Measurements from ENCODE around the gene PCYOX1L. TPM values are rescaled to one million over a fixed set of nuclear protein-coding genes. Genes with fewer than 3 reads are reported as not detected.

Gene PCYOX1L
- total and polyA plus RNA-seq, 5 donors: 3.7 to 7.0 (median 5.9) TPM

DNA sequence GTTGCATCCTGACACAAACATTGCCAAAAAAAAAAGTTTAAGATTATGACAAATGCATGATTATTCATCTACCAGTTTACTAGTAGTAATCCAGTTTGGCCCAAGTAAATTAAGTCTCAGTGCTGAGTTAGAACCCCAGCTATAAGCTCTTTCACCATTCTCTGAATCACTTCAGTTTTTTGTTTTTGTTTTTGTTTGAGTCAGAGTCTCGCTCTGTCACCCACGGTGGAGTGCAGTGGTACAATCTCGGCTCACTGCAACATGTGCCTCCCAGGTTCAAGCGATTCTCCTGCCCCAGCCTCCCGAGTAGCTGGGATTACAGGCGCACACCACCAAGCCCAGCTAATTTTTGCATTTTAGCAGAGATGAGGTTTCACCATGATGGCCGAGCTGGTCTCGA lies 1.5 kb upstream of the PCYOX1L start:
- WGBS: 97% methylated on average over 8 of the region's 8 CpGs
- Histone ChIP-seq H3K27me3 (ENCODE audit: control insufficient read depth, insufficient read depth) (no peaks in the 10 kb centered on the region), H3K4me1 (ENCODE audit: control insufficient read depth, insufficient read depth, low read length) (no peaks in the 10 kb centered on the region), H3K9me3 (ENCODE audit: control insufficient read depth, low read length) (no peaks in the 10 kb centered on the region), H3K4me3 (ENCODE audit: low read length) (no peak overlapping the region), H3K27ac (ENCODE audit: low read length) (no peak overlapping the region)
- intact Hi-C loops (cut with DNase I): no loop called here
- DNase-seq: no peak
- no peak for ATAC-seq

GRCh38 chr5:149358294-149358651 lies 427 bp downstream of the PCYOX1L start:
- ATAC-seq (peak; percentile 55 to 66), DNase-seq (peak; percentile 53 to 82 (median 80))
- intact Hi-C loops (cut with DNase I): no loop called here
- H3K4me3 ChIP-seq (ENCODE audit: low read length): peak overlapping the region; percentile 46
- H3K4me1 ChIP-seq (ENCODE audit: control insufficient read depth, insufficient read depth, low read length): no peaks in the 10 kb centered on the region
- under 1% methylated on average over 18 of the region's 18 CpGs for WGBS
- no peaks in the 10 kb centered on the region for H3K9me3 ChIP-seq (ENCODE audit: control insufficient read depth, low read length)
- H3K27ac ChIP-seq (ENCODE audit: low read length): peak overlapping the region; percentile 44
- no peaks in the 10 kb centered on the region for H3K27me3 ChIP-seq (ENCODE audit: control insufficient read depth, insufficient read depth)

- ATAC-seq (no peak), DNase-seq (no peak)
- H3K27me3 ChIP-seq (ENCODE audit: control insufficient read depth, insufficient read depth): no peaks in the 10 kb centered on the region
- intact Hi-C loops (cut with DNase I): no loop called here
- H3K27ac ChIP-seq (ENCODE audit: low read length): no peak overlapping the region
- 67% methylated on average over 8 of the region's 8 CpGs for WGBS
- H3K9me3 ChIP-seq (ENCODE audit: control insufficient read depth, low read length): no peaks in the 10 kb centered on the region
- no peak overlapping the region for H3K4me3 ChIP-seq (ENCODE audit: low read length)
- H3K4me1 ChIP-seq (ENCODE audit: control insufficient read depth, insufficient read depth, low read length): no peaks in the 10 kb centered on the region
Measured at GRCh38 chr5:149358868-149359495, 1.1 kb downstream of the PCYOX1L start.

DNA sequence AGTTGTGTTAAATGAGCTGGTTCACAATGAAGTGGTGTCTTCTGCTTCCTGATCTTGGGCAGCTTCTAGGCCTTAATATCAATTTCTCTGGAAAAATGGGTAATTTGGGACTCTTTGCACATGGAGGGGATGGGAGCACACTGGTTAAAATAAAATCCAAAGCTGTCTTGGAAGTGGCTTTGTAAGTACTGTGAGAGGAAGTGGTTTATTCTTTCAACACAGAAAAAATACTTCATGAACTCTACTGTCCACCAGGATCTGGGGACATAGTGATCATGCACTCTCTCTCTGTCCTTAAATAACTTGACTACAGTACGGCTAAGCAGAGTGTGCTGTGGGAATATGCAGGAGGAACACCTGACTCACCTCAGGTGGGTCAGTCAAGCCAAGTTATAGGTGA lies 2.4 kb downstream of the PCYOX1L start:
- intact Hi-C loops (cut with DNase I): loop anchor here in 2 of 4 donors (10.0 kb wide), 1 partner anchor 95 kb away; no protein-coding TSS in a partner anchor
- no peak overlapping the region for H3K4me3 ChIP-seq (ENCODE audit: low read length)
- ATAC-seq (no peak), DNase-seq (no peak)
- WGBS: 86% methylated on average over 1 of the region's 1 CpG
- no peaks in the 10 kb centered on the region for H3K4me1 ChIP-seq (ENCODE audit: control insufficient read depth, insufficient read depth, low read length)
- H3K9me3 ChIP-seq (ENCODE audit: control insufficient read depth, low read length): no peaks in the 10 kb centered on the region
- H3K27ac ChIP-seq (ENCODE audit: low read length): no peak overlapping the region
- H3K27me3 ChIP-seq (ENCODE audit: control insufficient read depth, insufficient read depth): no peaks in the 10 kb centered on the region

DNA sequence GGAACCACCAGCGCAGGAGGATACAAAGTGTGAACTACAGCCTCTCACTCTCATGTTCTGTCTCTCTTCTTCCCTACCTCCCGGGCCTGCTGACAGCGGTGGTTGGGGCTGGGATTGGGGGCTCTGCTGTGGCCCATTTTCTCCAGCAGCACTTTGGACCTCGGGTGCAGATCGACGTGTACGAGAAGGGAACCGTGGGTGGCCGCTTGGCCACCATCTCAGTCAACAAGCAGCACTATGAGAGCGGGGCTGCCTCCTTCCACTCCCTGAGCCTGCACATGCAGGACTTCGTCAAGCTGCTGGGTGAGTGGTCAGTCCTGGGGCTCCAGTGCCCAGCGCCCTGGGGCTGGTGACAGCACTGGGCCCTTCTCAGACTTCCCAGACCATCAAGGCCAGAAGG lies 4.7 kb downstream of the PCYOX1L start:
- DNase-seq (no peak), ATAC-seq (no peak)
- Histone ChIP-seq H3K4me1 (ENCODE audit: control insufficient read depth, insufficient read depth, low read length) (no peaks in the 10 kb centered on the region), H3K27ac (ENCODE audit: low read length) (no peak overlapping the region), H3K27me3 (ENCODE audit: control insufficient read depth, insufficient read depth) (no peaks in the 10 kb centered on the region), H3K4me3 (ENCODE audit: low read length) (no peak overlapping the region), H3K9me3 (ENCODE audit: control insufficient read depth, low read length) (no peaks in the 10 kb centered on the region)
- intact Hi-C loops (cut with DNase I): loop anchor here in 2 of 4 donors (10.0 kb wide), 1 partner anchor 98 kb away; no protein-coding TSS in a partner anchor
- WGBS: 88% methylated on average over 12 of the region's 12 CpGs

DNA sequence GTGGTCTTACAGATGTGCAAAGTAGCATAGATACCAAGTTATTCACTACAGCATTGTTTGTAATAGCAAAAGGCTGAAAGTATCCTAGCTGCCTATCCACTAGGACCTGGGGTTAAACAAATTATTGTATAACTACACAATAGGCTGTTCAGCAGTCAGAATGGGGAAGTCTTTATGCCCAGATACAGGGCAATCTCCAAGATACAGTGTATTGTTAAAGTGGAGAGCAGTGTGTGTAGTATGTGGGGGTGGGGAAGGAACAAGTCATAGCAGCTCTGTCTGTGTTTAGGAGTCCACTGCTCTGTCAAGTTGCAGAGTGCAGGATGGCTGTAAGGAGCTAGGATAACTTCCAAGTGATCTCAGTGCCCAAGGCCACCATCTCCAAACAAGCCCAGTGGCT lies 5.5 kb downstream of the PCYOX1L start:
- no peaks in the 10 kb centered on the region for H3K9me3 ChIP-seq (ENCODE audit: control insufficient read depth, low read length)
- DNase-seq: no peak
- no peaks in the 10 kb centered on the region for H3K4me1 ChIP-seq (ENCODE audit: control insufficient read depth, insufficient read depth, low read length)
- no peak for ATAC-seq
- intact Hi-C loops (cut with DNase I): loop anchor here in 2 of 4 donors (10.0 kb wide), 1 partner anchor 99 kb away; no protein-coding TSS in a partner anchor
- H3K4me3 ChIP-seq (ENCODE audit: low read length): no peak overlapping the region
- no peak overlapping the region for H3K27ac ChIP-seq (ENCODE audit: low read length)
- no peaks in the 10 kb centered on the region for H3K27me3 ChIP-seq (ENCODE audit: control insufficient read depth, insufficient read depth)

DNA sequence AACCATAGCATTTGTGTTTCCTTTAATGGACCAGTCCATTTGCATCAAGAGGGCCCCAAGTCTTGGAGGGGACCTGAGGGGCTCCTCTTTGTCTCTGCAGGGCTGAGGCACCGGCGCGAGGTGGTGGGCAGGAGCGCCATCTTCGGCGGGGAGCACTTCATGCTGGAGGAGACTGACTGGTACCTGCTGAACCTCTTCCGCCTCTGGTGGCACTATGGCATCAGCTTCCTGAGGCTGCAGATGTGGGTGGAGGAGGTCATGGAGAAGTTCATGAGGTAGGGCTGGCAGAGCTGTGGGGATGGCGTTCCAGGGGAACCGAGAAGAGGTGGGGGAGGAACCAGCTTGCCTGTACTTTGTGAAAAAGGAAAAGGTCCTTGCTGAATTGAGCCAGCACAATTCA lies 6.1 kb downstream of the PCYOX1L start:
- Histone ChIP-seq H3K27me3 (ENCODE audit: control insufficient read depth, insufficient read depth) (no peaks in the 10 kb centered on the region), H3K4me3 (ENCODE audit: low read length) (no peak overlapping the region), H3K4me1 (ENCODE audit: control insufficient read depth, insufficient read depth, low read length) (no peaks in the 10 kb centered on the region), H3K9me3 (ENCODE audit: control insufficient read depth, low read length) (no peaks in the 10 kb centered on the region), H3K27ac (ENCODE audit: low read length) (no peak overlapping the region)
- intact Hi-C loops (cut with DNase I): loop anchor here in 2 of 4 donors (10.0 kb wide), 1 partner anchor 99 kb away; no protein-coding TSS in a partner anchor
- WGBS: 92% methylated on average over 9 of the region's 9 CpGs
- ATAC-seq (no peak), DNase-seq (no peak)

DNA sequence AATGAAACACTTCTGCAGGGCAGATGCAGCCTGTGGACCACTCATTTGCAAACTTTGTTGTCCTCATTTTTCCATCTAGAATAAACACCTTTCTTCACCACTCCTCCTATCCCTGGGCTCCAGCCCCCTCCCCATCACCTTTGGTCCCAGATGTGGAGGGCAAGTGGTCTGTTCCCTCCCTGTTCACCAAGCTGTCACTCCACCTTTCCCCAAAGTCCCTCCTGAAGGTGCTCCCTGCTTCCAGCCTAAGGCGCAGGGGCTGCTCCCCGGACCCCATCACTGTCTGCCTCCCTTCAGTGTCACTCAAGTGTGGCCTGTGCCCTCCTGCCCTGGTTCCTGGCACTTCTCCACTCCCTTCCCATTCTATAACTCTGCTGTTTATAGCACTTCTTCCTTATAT lies 6.9 kb downstream of the PCYOX1L start:
- H3K27me3 ChIP-seq (ENCODE audit: control insufficient read depth, insufficient read depth): no peaks in the 10 kb centered on the region
- intact Hi-C loops (cut with DNase I): loop anchor here (5.0 to 10.0 kb wide), 5 partner anchors 47 to 203 kb away; no protein-coding TSS in a partner anchor
- WGBS: 92% methylated on average over 2 of the region's 2 CpGs
- DNase-seq (no peak), ATAC-seq (no peak)
- H3K9me3 ChIP-seq (ENCODE audit: control insufficient read depth, low read length): no peaks in the 10 kb centered on the region
- no peak overlapping the region for H3K27ac ChIP-seq (ENCODE audit: low read length)
- no peak overlapping the region for H3K4me3 ChIP-seq (ENCODE audit: low read length)
- no peaks in the 10 kb centered on the region for H3K4me1 ChIP-seq (ENCODE audit: control insufficient read depth, insufficient read depth, low read length)

- DNase-seq: no peak
- intact Hi-C loops (cut with DNase I): loop anchor here (5.0 to 10.0 kb wide), 5 partner anchors 48 to 202 kb away; no protein-coding TSS in a partner anchor
- 90% methylated on average over 6 of the region's 6 CpGs for WGBS
Measured at GRCh38 chr5:149365418-149365817, 7.6 kb downstream of the PCYOX1L start.

DNA sequence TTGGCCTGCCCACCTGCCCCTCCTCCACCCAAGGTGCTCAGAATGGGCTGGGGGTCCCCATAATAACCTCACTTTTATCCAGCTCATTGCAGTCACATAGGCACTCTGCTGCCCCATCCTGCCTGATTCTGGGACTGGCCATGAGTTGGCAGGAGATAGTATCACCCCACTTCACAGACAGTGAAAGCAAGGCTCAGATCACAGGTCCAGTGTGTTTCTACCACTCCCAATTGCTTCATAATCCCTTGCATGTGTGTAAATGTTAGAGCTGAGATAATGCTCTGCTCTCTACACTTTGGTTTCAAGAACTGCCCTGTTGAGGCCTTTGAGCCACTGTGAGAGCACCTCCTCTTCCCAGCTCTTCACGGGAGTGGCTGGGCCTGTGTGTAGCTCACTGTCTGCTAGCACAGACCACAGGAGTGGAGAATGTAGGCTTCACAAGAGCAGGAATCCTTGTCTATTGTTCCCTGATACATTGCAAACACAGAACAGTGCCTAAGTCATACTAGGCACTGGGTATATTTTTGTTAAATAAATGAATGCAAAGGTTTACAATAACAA lies 8.4 kb downstream of the PCYOX1L start:
- Histone ChIP-seq H3K4me3 (ENCODE audit: low read length) (no peak overlapping the region), H3K4me1 (ENCODE audit: control insufficient read depth, insufficient read depth, low read length) (no peaks in the 10 kb centered on the region), H3K9me3 (ENCODE audit: control insufficient read depth, low read length) (no peaks in the 10 kb centered on the region), H3K27me3 (ENCODE audit: control insufficient read depth, insufficient read depth) (no peaks in the 10 kb centered on the region), H3K27ac (ENCODE audit: low read length) (no peak overlapping the region)
- 77% methylated on average over 1 of the region's 1 CpG for WGBS
- intact Hi-C loops (cut with DNase I): loop anchor here (5.0 to 10.0 kb wide), 5 partner anchors 49 to 201 kb away; no protein-coding TSS in a partner anchor
- no peak for DNase-seq
- ATAC-seq: no peak

More at GRCh38 chr5:149365418-149365817, 7.6 kb downstream of the PCYOX1L start:
- no peaks in the 10 kb centered on the region for H3K9me3 ChIP-seq (ENCODE audit: control insufficient read depth, low read length)
- H3K27me3 ChIP-seq (ENCODE audit: control insufficient read depth, insufficient read depth): no peaks in the 10 kb centered on the region
- H3K4me1 ChIP-seq (ENCODE audit: control insufficient read depth, insufficient read depth, low read length): no peaks in the 10 kb centered on the region
- ATAC-seq: no peak
- H3K4me3 ChIP-seq (ENCODE audit: low read length): no peak overlapping the region
- no peak overlapping the region for H3K27ac ChIP-seq (ENCODE audit: low read length)

DNA sequence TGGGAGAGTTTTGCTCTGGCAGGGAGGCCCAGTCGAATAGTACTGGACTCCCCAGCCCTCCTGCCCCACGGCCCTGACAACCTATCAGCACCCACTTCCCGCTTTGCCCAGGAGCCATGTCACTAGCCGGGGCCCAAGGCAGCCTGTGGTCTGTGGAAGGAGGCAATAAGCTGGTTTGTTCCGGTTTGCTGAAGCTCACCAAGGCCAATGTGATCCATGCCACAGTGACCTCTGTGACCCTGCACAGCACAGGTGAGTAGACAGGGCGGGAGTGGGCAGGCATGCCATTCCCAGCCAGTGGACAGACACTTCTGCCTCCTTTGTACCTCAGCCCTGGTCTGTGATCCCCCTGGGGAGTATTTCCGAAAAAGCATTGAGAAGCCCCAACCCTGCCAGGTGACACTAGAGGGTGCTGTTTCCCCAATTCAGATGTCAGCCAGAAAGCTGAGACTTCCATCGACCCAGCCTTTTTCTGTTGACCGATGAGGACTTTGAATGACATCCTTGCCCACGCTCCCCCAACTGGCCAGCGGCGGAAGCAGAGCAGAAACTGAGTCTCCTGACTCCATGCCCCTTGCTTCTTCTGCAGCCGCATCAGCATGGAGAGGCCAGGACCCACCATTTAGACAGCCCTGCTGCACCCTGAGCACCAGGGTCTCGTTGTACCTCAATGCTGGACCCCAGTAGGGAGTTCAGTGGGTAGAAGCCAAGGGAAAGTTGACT lies 9.6 kb downstream of the PCYOX1L start:
- DNase-seq (peak; percentile 63 to 75 (median 71)), ATAC-seq (peak; percentile 52 to 58)
- Histone ChIP-seq H3K27me3 (ENCODE audit: control insufficient read depth, insufficient read depth) (no peaks in the 10 kb centered on the region), H3K9me3 (ENCODE audit: control insufficient read depth, low read length) (no peaks in the 10 kb centered on the region), H3K27ac (ENCODE audit: low read length) (no peak overlapping the region), H3K4me1 (ENCODE audit: control insufficient read depth, insufficient read depth, low read length) (no peaks in the 10 kb centered on the region), H3K4me3 (ENCODE audit: low read length) (no peak overlapping the region)
- intact Hi-C loops (cut with DNase I): loop anchor here (5.0 to 10.0 kb wide), 5 partner anchors 50 to 200 kb away; no protein-coding TSS in a partner anchor
- 42% methylated on average over 14 of the region's 14 CpGs for WGBS

All from right cardiac atrium (tissue), 5 donors.